GM12878 (cell line): ENCODE data around the gene SLC24A3.

Experiments
- BHLHE40 ChIP-seq, 2 experiments: fragments of 450-650 bp in 1 of 2; IDR thresholded peaks; 2 replicates each; pipeline ENCODE4 v1.6.1; 2011 to 2017; ENCODE audit warnings: low read depth in 2 of 2, borderline replicate concordance in 1 of 2, improper control_type of control experiment in 1 of 2, low read length in 1 of 2, mild to moderate bottlenecking in 1 of 2
- CHD1 ChIP-seq: IDR thresholded peaks from 2 replicates; pipeline ENCODE4 v1.6.1; 2012; ENCODE audit warnings: low read depth, low read length, improper control_type of control experiment
- CHD2 ChIP-seq: IDR thresholded peaks from 2 replicates; pipeline ENCODE4 v1.6.1; 2011; ENCODE audit warnings: low read depth, low read length, improper control_type of control experiment, borderline replicate concordance
- CTCF ChIP-seq, 3 experiments: IDR thresholded peaks in 2 of 3; conservative IDR thresholded peaks in 1 of 3; 2 replicates each; pipeline ENCODE4 v1.5.1; 2011; ENCODE audit warnings: low read depth in 3 of 3, low read length in 3 of 3, mild to moderate bottlenecking in 3 of 3, control low read depth in 2 of 3, moderate library complexity in 2 of 3, inconsistent platforms in 1 of 3, mixed read lengths in 1 of 3; ENCODE audit not compliant: control insufficient read depth in 2 of 3, insufficient read depth in 1 of 3; ENCODE audit errors: extremely low read depth in 1 of 3
- IRF5 ChIP-seq: fragments of 450-650 bp; IDR thresholded peaks from 2 replicates; pipeline ENCODE4 v1.6.1; 2017; ENCODE audit warnings: borderline replicate concordance
- MYC ChIP-seq: IDR thresholded peaks from 2 replicates; pipeline ENCODE4 v1.6.1; 2011; ENCODE audit warnings: mild to moderate bottlenecking, low read length, moderate library complexity, inconsistent platforms; ENCODE audit not compliant: insufficient read depth, insufficient replicate concordance, insufficient read length, severe bottlenecking
- NR2C2 ChIP-seq: IDR thresholded peaks from 2 replicates; pipeline ENCODE4 v1.6.1; 2011; ENCODE audit warnings: borderline replicate concordance, low read depth; ENCODE audit not compliant: control insufficient read depth, insufficient read length
- RAD21 ChIP-seq: IDR thresholded peaks from 2 replicates; pipeline ENCODE4 v1.6.1; 2011; ENCODE audit warnings: mild to moderate bottlenecking, low read depth, low read length, moderate library complexity; ENCODE audit not compliant: insufficient read depth

GRCh38 chr20:19588241-19588640, 375.8 kb downstream of the SLC24A3 start:
- TF ChIP-seq IRF5: no peak
- no peak for TF ChIP-seq RAD21
- TF ChIP-seq CHD1: no peak
- no peak for TF ChIP-seq NR2C2
- no peak for TF ChIP-seq CHD2
- TF ChIP-seq CTCF (IDR thresholded peaks at IDR 0.05 in 2 of 3, conservative IDR thresholded peaks at IDR 0.05 in 1 of 3; ENCODE audit: control insufficient read depth in 2 of 3, extremely low read depth in 1 of 3, insufficient read depth in 1 of 3, low read depth in 3 of 3, low read length in 3 of 3): no peak
- no peak for TF ChIP-seq BHLHE40 (IDR thresholded peaks at IDR 0.05; ENCODE audit: borderline replicate concordance in 1 of 2, low read depth in 2 of 2, low read length in 1 of 2)
- no peak for TF ChIP-seq MYC
